Colonic mucosa (tissue), 4 donors: ENCODE results near the gene DTX3. TPM values are rescaled to one million over a fixed set of nuclear protein-coding genes. Genes with fewer than 3 reads are reported as not detected.
"Not testable (repeated sequence)": the region's sequence is repeated elsewhere in the genome, so short reads cannot be mapped to it uniquely, and the experiment has no call there.

Experiments used
- DNase-seq: peaks from one replicate; pipeline ENCODE4 v3.0.0-alpha.2; 2020
- H3K27ac ChIP-seq: fragments of 200-600 bp; one replicate; pipeline ENCODE4 v1.8.0; 2021
- H3K27me3 ChIP-seq: fragments of 200-600 bp; one replicate; pipeline ENCODE4 v1.8.0; 2021
- H3K36me3 ChIP-seq: fragments of 200-600 bp; one replicate; pipeline ENCODE4 v1.8.0; 2021
- H3K4me1 ChIP-seq: fragments of 200-600 bp; one replicate; pipeline ENCODE4 v1.8.0; 2021; ENCODE audit warnings: mild to moderate bottlenecking
- H3K4me3 ChIP-seq: fragments of 200-600 bp; one replicate; pipeline ENCODE4 v1.8.0; 2021
- H3K9ac ChIP-seq, 2 donors: one replicate each; pipeline ENCODE4 v1.7.0; 2013; ENCODE audit warnings: control low read depth in 2 of 2, low read depth in 2 of 2, low read length in 2 of 2
- H3K9me3 ChIP-seq: fragments of 200-600 bp; one replicate; pipeline ENCODE4 v1.8.0; 2021
- CTCF ChIP-seq: fragments of 200-600 bp; IDR thresholded peaks from one replicate; pipeline ENCODE4 v1.8.0; 2022; ENCODE audit warnings: antibody characterized with exemption, mild to moderate bottlenecking
- intact Hi-C: fragments of 100-400 bp; cut with DNase I; formaldehyde crosslinking; loops from one replicate; pipeline ENCODE4 v1.14.1; 2022
- total RNA-seq, 2 donors: library from RNA; stranded (reverse); fragmentation: NEBNext Ultra II Directional in 1 of 2; extraction: Animal tissue kit (Norgen Biotek cat#: 25700) in 1 of 2; gene quantifications; one replicate each; pipeline ENCODE4 v1.2.1, GENCODE V29; 2021
- donor health status: healthy.
- donor health status: DM: no; HTN: no; CAD: no.
- donor health status: DM: no; HTN: no; CAD: no.

The DTX3 gene
- total RNA-seq, 2 donors from 2014 or later, result 3.4 to 7.4 TPM

GRCh38 chr12:57638096-57638495, 33.5 kb downstream of the DTX3 start:
- intact Hi-C loops, result no loop called here
- DNase-seq, result no peak
- no peak for TF ChIP-seq CTCF
- no peaks in the 10 kb centered on the region for H3K9me3 ChIP-seq
- no peak overlapping the region for H3K4me3 ChIP-seq
- H3K4me1 ChIP-seq, result peaks cover 3% of the 10 kb centered on the region
- H3K36me3 ChIP-seq, result no peaks in the 10 kb centered on the region
- H3K9ac ChIP-seq, result no peak overlapping the region
- peaks cover 4% of the 10 kb centered on the region for H3K27me3 ChIP-seq
- no peak overlapping the region for H3K27ac ChIP-seq

DNA sequence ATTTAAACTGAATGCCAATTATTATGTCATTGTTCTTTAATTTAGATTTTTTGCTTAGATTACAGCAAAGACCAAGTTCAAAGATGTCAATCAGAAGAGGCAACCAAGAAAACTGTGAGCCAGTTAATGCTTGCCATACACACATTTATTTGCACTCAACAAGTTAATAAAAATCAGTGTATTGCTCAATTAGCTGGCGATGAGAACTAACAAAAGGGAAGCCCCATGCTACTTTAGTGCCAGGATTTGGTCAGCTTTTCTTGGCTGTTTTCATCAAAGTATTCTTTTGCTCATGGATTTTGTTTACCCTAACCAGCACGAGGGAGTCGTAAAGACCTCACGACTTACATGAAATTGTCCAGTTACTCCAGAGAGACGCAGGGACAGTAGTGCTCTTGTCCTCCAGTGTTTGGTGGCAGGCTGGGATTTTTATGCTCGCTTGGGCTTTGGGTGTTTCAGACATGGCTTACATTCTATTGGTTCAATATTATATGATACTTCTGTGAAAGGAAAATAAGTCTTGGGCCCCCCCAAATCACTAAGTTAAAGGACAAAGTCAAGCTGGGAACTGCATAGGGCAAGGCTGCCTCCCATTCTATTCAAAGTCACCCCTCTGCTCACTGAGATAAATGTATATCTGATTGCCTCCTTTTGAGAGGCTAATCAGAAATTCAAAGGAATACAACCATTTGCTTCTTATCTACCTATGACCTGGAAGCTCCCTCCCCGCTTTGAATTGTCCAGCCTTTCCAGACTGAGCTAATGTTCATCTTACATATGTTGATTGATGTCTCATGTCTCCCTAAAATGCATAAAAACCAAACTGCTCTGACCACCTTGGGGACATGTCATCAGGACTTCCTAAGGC, 35.8 kb downstream of the DTX3 start:
- no peak overlapping the region for H3K27ac ChIP-seq
- peaks cover 4% of the 10 kb centered on the region for H3K27me3 ChIP-seq
- no peak for TF ChIP-seq CTCF
- intact Hi-C loops, result no loop called here
- no peak overlapping the region for H3K9ac ChIP-seq
- no peak overlapping the region for H3K4me3 ChIP-seq
- H3K36me3 ChIP-seq, result no peaks in the 10 kb centered on the region
- no peaks in the 10 kb centered on the region for H3K9me3 ChIP-seq
- no peaks in the 10 kb centered on the region for H3K4me1 ChIP-seq
- DNase-seq, result no peak

- no peaks in the 10 kb centered on the region for H3K36me3 ChIP-seq
- no peak overlapping the region for H3K27ac ChIP-seq
- DNase-seq, result no peak
- no peak for TF ChIP-seq CTCF
- no peaks in the 10 kb centered on the region for H3K9me3 ChIP-seq
- H3K9ac ChIP-seq, result no peak overlapping the region
- H3K27me3 ChIP-seq, result peaks cover 4% of the 10 kb centered on the region
- no peak overlapping the region for H3K4me3 ChIP-seq
- intact Hi-C loops, result no loop called here
- no peaks in the 10 kb centered on the region for H3K4me1 ChIP-seq
These were observed 37.2 kb downstream of the DTX3 start for GRCh38 chr12:57641699-57642442.

DNA sequence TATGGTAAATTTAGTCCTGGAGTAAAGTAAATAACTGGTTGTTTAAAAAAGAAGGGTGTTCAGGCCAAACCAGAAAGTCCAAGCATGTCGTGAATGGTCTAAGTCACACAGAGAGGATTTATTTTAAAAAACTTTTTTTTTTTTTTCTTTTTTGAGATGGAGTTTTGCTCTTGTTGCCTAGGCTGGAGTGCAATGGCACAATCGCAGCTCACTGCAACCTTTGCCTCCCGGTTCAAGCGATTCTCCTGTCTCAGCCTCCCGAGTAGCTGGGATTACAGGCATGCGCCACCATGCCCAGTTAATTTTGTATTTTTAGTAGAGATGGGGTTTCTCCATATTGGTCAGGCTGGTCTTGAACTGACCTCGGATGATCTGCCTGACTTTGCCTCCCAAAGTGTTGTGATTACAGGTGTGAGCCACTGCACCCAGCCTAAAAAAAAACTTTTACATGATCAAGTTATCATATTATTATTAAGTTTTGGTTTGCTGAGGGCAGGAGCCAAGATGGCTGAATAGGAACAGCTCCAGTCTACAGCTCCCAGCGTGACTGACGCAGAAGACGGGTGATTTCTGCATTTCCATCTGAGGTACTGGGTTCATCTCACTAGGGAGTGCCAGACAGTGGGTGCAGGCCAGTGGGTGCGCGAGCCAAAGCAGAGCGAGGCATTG, 41.5 kb downstream of the DTX3 start:
- H3K27ac ChIP-seq, H3K9me3 ChIP-seq, intact Hi-C loops, H3K9ac ChIP-seq, H3K4me1 ChIP-seq, H3K27me3 ChIP-seq, H3K4me3 ChIP-seq, DNase-seq, H3K36me3 ChIP-seq: not testable (repeated sequence)

GRCh38 chr12:57646659-57647049, 42.0 kb downstream of the DTX3 start:
- H3K4me3 ChIP-seq, H3K36me3 ChIP-seq, H3K27me3 ChIP-seq, H3K9me3 ChIP-seq, DNase-seq, H3K4me1 ChIP-seq, intact Hi-C loops, H3K9ac ChIP-seq, H3K27ac ChIP-seq: not testable (repeated sequence)

- H3K9me3 ChIP-seq, result no peaks in the 10 kb centered on the region
- no peak for DNase-seq
- no peaks in the 10 kb centered on the region for H3K36me3 ChIP-seq
- H3K27ac ChIP-seq, result no peak overlapping the region
- no peak overlapping the region for H3K4me3 ChIP-seq
- intact Hi-C loops, result no loop called here
- TF ChIP-seq CTCF, result no peak
- H3K4me1 ChIP-seq, result no peaks in the 10 kb centered on the region
- H3K27me3 ChIP-seq, result no peaks in the 10 kb centered on the region
- no peak overlapping the region for H3K9ac ChIP-seq
These were observed 49.4 kb downstream of the DTX3 start for GRCh38 chr12:57654042-57654441.
